GM20000 (cell line): ENCODE results near the gene C1QBP.

ENCODE experiments used
- DNase-seq: peaks from one replicate; pipeline ENCODE4 v3.0.0; 2012; ENCODE audit warnings: low spot score
- TF ChIP-seq, protein P1 (sequence below): IDR thresholded peaks from 2 replicates; pipeline ENCODE4 v1.5.1; 2012; ENCODE audit warnings: mild to moderate bottlenecking, control low read depth; ENCODE audit errors: extremely low read depth, missing control alignments

C1QBP gene, protein sequence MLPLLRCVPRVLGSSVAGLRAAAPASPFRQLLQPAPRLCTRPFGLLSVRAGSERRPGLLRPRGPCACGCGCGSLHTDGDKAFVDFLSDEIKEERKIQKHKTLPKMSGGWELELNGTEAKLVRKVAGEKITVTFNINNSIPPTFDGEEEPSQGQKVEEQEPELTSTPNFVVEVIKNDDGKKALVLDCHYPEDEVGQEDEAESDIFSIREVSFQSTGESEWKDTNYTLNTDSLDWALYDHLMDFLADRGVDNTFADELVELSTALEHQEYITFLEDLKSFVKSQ

DNA sequence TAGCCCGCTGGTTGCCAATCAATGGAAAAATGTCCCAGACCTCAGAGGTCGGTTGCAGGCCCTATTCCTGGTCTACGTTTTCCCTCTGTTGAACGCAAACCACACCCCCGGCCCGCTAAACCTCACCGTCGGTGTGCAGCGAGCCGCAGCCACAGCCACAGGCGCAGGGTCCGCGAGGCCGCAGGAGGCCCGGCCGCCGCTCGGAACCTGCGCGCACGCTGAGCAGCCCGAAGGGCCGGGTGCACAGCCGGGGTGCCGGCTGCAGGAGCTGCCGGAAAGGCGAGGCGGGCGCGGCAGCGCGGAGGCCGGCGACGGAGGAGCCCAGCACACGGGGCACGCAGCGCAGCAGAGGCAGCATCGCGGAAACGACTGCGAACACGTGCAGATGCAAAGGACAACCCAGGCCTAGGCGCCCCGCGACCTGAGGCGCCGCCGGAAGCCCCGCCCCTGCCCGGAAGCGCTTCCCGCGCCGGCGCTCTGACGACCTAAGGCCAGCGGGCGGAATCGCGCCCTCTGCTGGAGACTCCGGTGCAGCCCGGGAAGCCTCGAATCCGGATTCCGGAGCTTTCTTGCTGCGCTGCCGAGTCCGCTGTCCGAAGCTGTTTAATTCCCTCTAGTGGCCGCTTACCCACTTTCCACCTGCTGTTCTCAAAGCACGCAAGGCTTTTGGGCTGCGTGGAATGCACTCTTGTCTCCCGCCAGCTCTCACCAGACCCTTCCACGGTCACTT lies at the start of gene C1QBP:
Gene C1QBP (minus strand): TSS at position 440 of the 730 bp plus-strand sequence. CDS start 82 bp downstream, at position 358.
- TF ChIP-seq, protein P1, sequence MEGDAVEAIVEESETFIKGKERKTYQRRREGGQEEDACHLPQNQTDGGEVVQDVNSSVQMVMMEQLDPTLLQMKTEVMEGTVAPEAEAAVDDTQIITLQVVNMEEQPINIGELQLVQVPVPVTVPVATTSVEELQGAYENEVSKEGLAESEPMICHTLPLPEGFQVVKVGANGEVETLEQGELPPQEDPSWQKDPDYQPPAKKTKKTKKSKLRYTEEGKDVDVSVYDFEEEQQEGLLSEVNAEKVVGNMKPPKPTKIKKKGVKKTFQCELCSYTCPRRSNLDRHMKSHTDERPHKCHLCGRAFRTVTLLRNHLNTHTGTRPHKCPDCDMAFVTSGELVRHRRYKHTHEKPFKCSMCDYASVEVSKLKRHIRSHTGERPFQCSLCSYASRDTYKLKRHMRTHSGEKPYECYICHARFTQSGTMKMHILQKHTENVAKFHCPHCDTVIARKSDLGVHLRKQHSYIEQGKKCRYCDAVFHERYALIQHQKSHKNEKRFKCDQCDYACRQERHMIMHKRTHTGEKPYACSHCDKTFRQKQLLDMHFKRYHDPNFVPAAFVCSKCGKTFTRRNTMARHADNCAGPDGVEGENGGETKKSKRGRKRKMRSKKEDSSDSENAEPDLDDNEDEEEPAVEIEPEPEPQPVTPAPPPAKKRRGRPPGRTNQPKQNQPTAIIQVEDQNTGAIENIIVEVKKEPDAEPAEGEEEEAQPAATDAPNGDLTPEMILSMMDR: peak; percentile 91
- DNase-seq: peak; percentile 96

DNA sequence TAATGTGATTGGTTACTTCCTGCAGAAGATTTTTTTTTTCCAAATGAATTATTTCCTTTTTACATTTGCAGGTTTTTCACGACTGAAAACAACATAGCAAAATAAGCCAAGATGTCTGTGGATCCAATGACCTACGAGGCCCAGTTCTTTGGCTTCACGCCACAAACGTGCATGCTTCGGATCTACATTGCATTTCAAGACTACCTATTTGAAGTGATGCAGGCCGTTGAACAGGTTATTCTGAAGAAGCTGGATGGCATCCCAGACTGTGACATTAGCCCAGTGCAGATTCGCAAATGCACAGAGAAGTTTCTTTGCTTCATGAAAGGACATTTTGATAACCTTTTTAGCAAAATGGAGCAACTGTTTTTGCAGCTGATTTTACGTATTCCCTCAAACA lies 49.8 kb upstream of the C1QBP start:
- no peak for DNase-seq
- TF ChIP-seq, protein P1: no peak

DNA sequence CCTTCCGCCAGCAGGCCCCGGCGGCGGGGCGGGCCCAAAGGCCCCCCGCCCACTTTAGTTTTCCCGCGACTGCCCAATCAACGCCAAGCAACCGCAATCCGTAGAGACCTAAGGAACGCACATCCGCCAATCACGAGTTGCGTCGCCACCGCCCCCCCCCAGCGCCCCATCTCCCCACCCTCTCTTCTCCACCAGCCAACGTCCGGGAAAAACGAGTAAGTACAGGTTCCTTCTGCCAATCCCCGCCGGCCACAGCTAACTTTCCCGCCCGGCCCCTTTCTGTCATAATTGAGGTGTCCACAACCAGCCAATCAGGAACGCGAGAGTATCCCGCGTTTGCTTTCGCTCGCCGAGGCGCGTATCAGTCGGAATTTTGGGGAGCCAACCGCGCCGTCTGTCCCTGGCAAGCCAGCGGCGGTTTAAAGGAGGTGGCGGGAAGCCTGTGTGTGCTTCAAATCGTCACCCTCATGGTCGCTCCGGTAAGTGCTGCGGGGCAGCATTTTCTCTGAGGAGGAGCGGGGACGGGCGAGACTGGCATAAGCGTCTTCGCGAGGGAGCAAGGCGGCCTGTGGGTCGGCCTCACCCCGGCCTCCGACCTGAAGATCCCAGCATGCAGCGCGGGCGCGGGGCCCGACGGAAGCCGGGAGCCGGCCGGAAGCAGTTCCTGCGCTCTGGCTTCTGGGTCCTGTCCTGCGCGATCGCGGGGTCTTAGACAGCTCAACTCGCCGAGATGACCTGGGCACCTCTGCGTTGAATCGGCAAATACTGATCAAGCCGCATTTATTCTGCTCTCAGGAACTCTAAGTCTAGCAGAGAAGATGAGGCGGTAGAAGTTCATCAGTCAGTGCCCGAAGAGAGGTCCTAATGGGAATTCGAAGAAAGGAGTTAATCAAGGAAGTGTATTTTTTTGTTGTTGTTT lies 47.5 kb upstream of the C1QBP start, which contains the start of gene MIS12:
Gene MIS12 (plus strand): TSS at position 361 of the 919 bp plus-strand sequence. CDS start 2,297 bp downstream, outside the sequence.
- TF ChIP-seq, protein P1: no peak
- peak; percentile 97 for DNase-seq

DNA sequence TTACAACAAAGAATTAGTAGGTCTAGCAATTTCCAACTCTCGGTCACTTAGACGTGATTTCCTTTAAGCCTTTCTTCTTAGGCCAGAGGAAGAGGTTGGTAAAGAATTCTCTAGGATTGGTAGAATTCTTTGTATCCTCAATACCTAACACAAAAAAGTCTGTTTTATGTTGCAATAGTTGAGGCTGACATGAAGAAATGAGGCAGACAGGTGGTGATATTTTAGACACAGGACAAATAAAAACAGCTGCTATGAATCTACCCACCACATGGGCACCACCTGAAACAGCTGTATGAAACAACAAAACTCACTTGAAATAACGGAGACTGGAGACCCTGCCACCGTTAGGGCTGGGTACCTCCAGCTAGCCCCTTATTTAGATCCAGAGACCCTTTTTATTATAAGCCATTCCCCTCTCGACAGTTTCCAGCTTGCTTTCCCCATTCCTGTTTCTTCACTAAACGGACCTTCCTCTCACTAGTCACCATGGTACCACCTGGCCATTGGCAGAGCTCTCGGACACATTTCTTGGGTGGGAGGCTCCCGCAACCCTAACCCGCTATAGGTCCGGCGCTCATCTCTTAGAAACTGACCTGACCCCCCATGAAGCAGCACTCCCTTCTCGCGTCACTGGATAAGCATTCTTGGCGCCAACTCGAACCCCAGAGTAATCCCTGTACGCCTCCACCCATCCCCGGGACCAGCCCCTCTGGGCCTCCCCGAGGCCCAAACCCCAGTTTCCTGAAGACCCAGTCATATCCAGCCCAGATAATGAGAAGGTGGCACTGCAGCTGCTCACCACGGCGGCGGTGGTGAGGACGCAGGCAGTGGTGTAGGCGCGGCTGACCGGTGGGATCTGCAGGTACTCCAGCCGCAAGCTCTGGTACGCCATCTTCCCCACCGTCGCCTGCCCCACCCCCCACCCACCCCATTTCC lies 46.6 kb upstream of the C1QBP start, which contains the start of gene DERL2:
Gene DERL2 (minus strand): TSS at position 909 of the 936 bp plus-strand sequence. CDS start 17 bp downstream, at position 892.
- TF ChIP-seq, protein P1: no peak
- DNase-seq: no peak

DNA sequence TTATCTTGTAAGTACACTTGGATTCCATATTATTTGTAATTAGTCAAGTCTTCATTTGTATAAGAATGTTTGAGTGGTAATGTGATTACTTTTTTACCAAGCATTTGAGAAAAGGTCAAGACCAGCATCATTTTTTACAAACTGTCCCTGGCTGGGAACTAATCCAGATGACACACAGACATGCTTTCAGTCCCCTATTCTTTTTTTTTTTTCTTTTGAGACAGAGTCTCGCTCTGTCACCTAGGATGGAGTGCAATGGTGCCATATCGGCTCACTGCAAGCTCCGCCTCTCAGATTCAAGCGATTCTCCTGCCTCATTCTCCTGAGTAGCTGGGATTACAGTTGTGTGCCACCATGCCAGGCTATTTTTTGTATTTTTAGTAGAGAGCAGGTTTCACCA lies 42.5 kb upstream of the C1QBP start:
- no peak for DNase-seq
- TF ChIP-seq, protein P1: no peak

DNA sequence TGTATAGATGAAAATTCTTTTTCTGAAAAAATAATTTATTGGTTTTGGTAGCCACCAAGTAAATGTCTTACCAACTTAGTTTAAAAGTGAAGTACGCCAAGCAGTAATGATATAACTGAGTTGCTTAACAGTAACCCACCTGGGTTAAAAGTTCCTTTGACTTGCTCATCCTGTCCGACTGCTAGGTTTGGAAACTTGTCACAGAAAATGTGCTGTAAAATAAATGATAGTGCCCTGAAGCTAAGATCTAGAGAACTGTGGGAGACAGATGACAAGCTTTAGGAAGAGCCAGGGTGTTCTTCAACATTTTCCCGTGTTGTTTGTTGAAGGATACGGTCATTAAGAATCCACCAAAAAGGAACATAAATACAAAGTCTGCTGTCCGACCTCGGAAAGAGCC lies 42.0 kb upstream of the C1QBP start:
- no peak for DNase-seq
- TF ChIP-seq, protein P1: no peak
